Endothelial cell of umbilical vein (primary cell): ENCODE data around the gene NSD2. TPM values are rescaled to one million over a fixed set of nuclear protein-coding genes. Genes with fewer than 3 reads are reported as not detected.

Experiments
- BruUV-seq: library from RNA; stranded (reverse); fragments of 400-500 nt; replicated peaks from 2 replicates; lab custom pipeline; 2021; lab: Mats Ljungman, UMichigan
- CTCF ChIA-PET: fragments of 300-600, 350-600 bp; sonication (Branson Sonifier 250); formaldehyde crosslinking; loops from one replicate; lab custom pipeline; 2021; ENCODE audit warnings: antibody characterized with exemption, inconsistent platforms; lab: Charles Lee
- POLR2A ChIA-PET: fragments of 300-600, 350-600 bp; sonication (Branson Sonifier 250); formaldehyde crosslinking; loops from one replicate; lab custom pipeline; 2021; ENCODE audit warnings: antibody characterized with exemption, inconsistent platforms; lab: Charles Lee
- DNase-seq: peaks from one replicate; pipeline ENCODE4 v3.0.0-alpha.2; 2011; ENCODE audit warnings: low read depth, low spot score
- FAIRE-seq: peaks from 2 replicates; lab custom pipeline; 2011; peaks lifted over from hg19 to GRCh38; lab: Jason Lieb, UNC
- H2AFZ ChIP-seq: 2 replicates; pipeline ENCODE4 v1.6.0; 2012; ENCODE audit warnings: low read depth, low read length, control low read depth, inconsistent platforms
- H3K27ac ChIP-seq: 2 replicates; pipeline ENCODE4 v1.5.1; 2011; ENCODE audit warnings: low read depth, mild to moderate bottlenecking, control low read depth, low read length, moderate library complexity; ENCODE audit not compliant: insufficient read depth
- H3K27me3 ChIP-seq, 2 experiments: 2 replicates each; pipeline versions ENCODE4 v1.6.0 to v1.6.1; 2011; ENCODE audit warnings: low read length in 2 of 2, mixed read lengths in 1 of 2; ENCODE audit not compliant: control insufficient read depth in 2 of 2, insufficient read depth in 2 of 2
- H3K36me3 ChIP-seq, 2 experiments: 2 replicates in 1 of 2; 3 replicates in 1 of 2; pipeline ENCODE4 v1.5.1; 2011; ENCODE audit warnings: low read length in 2 of 2, mild to moderate bottlenecking in 1 of 2, moderate library complexity in 1 of 2; ENCODE audit not compliant: control insufficient read depth in 2 of 2, insufficient read depth in 2 of 2; ENCODE audit errors: extremely low read depth in 1 of 2
- H3K4me1 ChIP-seq: 3 replicates; pipeline ENCODE4 v1.5.1; 2011; ENCODE audit warnings: mild to moderate bottlenecking, low read length; ENCODE audit not compliant: control insufficient read depth, insufficient read depth; ENCODE audit errors: extremely low read depth
- H3K4me2 ChIP-seq: 2 replicates; pipeline ENCODE4 v1.6.1; 2011; ENCODE audit warnings: low read length, control low read depth, mixed read lengths; ENCODE audit not compliant: insufficient read depth
- H3K4me3 ChIP-seq, 3 experiments: fragments of 200-600 bp in 1 of 3; sonication (generic), shearing (Covaris generic) in 1 of 3; replicated peaks in 1 of 3; 2 replicates each; pipeline ENCODE4 v1.5.1; 2011 to 2016; ENCODE audit warnings: control low read depth in 3 of 3, low read length in 3 of 3, mild to moderate bottlenecking in 2 of 3, inconsistent platforms in 1 of 3, low read depth in 1 of 3, moderate library complexity in 1 of 3; ENCODE audit not compliant: insufficient read depth in 1 of 3
- H3K79me2 ChIP-seq: 2 replicates; pipeline ENCODE4 v1.6.0; 2012; ENCODE audit warnings: low read length, inconsistent platforms; ENCODE audit not compliant: control insufficient read depth, insufficient read depth
- H3K9ac ChIP-seq: replicated peaks from 2 replicates; pipeline ENCODE3; 2011; ENCODE audit warnings: low read length, control low read depth; ENCODE audit not compliant: insufficient read depth; ENCODE audit errors: extremely low read depth
- H3K9me1 ChIP-seq: replicated peaks from 3 replicates; pipeline ENCODE4 v1.6.0; 2011; ENCODE audit warnings: mild to moderate bottlenecking, low read length; ENCODE audit not compliant: control insufficient read depth, insufficient read depth; ENCODE audit errors: extremely low read depth
- H3K9me3 ChIP-seq: replicated peaks from 2 replicates; pipeline ENCODE4 v1.5.1; 2012; ENCODE audit warnings: low read length, inconsistent platforms; ENCODE audit not compliant: control insufficient read depth, insufficient read depth
- H4K20me1 ChIP-seq: replicated peaks from 2 replicates; pipeline ENCODE3; 2011; ENCODE audit warnings: mild to moderate bottlenecking, low read length; ENCODE audit not compliant: control insufficient read depth, insufficient read depth; ENCODE audit errors: extremely low read depth
- CTCF ChIP-seq, 2 donors: IDR thresholded peaks; 1 replicate in 1 of 2; 2 replicates in 1 of 2; pipeline ENCODE4 v1.5.1; 2011; ENCODE audit warnings: low read length in 2 of 2, mild to moderate bottlenecking in 2 of 2, moderate library complexity in 2 of 2, control low read depth in 1 of 2, inconsistent platforms in 1 of 2, low read depth in 1 of 2; ENCODE audit not compliant: insufficient read depth in 1 of 2; ENCODE audit errors: extremely low read depth in 1 of 2
- EZH2 ChIP-seq: IDR thresholded peaks from 2 replicates; pipeline ENCODE4 v1.6.1; 2012; ENCODE audit warnings: borderline replicate concordance, low read depth, mild to moderate bottlenecking, moderate library complexity, low read length, inconsistent platforms; ENCODE audit not compliant: severe bottlenecking
- GATA2 ChIP-seq: IDR thresholded peaks from 2 replicates; pipeline ENCODE4 v1.7.0; 2011; ENCODE audit warnings: low read depth, mild to moderate bottlenecking, moderate library complexity, mixed read lengths, low read length; ENCODE audit not compliant: insufficient read length, insufficient read depth
- JUN ChIP-seq: IDR thresholded peaks from 2 replicates; pipeline ENCODE4 v1.6.1; 2011; ENCODE audit warnings: borderline replicate concordance, low read depth; ENCODE audit not compliant: insufficient read length, insufficient read depth
- MAX ChIP-seq: IDR thresholded peaks from 2 replicates; pipeline ENCODE4 v1.6.1; 2011; ENCODE audit not compliant: insufficient read depth, insufficient read length
- MYC ChIP-seq: IDR thresholded peaks from one replicate; pipeline ENCODE4 v1.6.1; 2011; ENCODE audit warnings: mild to moderate bottlenecking, low read depth, low read length
- POLR2A ChIP-seq: IDR thresholded peaks from 2 replicates; pipeline ENCODE4 v1.6.1; 2012; ENCODE audit warnings: low read depth, mild to moderate bottlenecking, control low read depth, low read length
- POLR2AphosphoS5 ChIP-seq: IDR thresholded peaks from 2 replicates; pipeline ENCODE4 v1.6.1; 2012; ENCODE audit warnings: low read depth, mild to moderate bottlenecking, control low read depth, low read length, moderate library complexity; ENCODE audit not compliant: insufficient read depth
- dilution Hi-C: fragments of 300-500 bp; cut with MboI; formaldehyde crosslinking; loops from one replicate; pipeline ENCODE4 v1.15.0; 2019; ENCODE audit warnings: low sequenced_read_pairs; ENCODE audit not compliant: extremely low pct_ligation_motif_present
- intact Hi-C: fragments of 100-400 bp; cut with micrococcal nuclease; formaldehyde crosslinking; loops from one replicate; pipeline ENCODE4 v1.10.0; 2022
- polyA plus RNA-seq, 4 experiments: library from polyadenylated mRNA; depleted of rRNA in 3 of 4; stranded (reverse) in 3 of 4; unstranded in 1 of 4; fragments of >200 nt; gene quantifications; 2 replicates each; pipeline versions ENCODE4 v1.2.1 to v1.2.3, GENCODE V29; 2011 to 2012; ENCODE audit warnings: missing spikeins in 1 of 4
- total RNA-seq: library from RNA; stranded (reverse); gene quantifications from 2 replicates; pipeline ENCODE4 v1.2.3, GENCODE V29; 2021

NSD2 gene
- total and polyA plus RNA-seq, 2 donors (not counting 3 experiments of a cell fraction or from before 2014, with no cell fraction given) = 31.3 to 171 TPM

GRCh38 chr4:1868293-1868692 is 2.9 kb upstream of the NSD2 start:
- no peaks in the 10 kb centered on the region for H4K20me1 ChIP-seq
- H3K27me3 ChIP-seq = peaks cover 0 to 1% of the 10 kb centered on the region in 2 experiments
- no TSS peak for BruUV-seq
- DNase-seq = no peak
- POLR2A ChIA-PET = no interaction called here
- H3K36me3 ChIP-seq = no peaks in the 10 kb centered on the region
- CTCF ChIA-PET = interaction anchor here (0.6 kb wide), 2 partner anchors 12 to 121 kb away, joined by 3 read pairs; partner anchors contain the start of gene LETM1
- intact Hi-C loops = no loop called here
- dilution Hi-C loops = no loop called here
- H3K4me1 ChIP-seq = peaks cover 13% of the 10 kb centered on the region
- no peaks in the 10 kb centered on the region for H3K9me1 ChIP-seq
- H3K4me2 ChIP-seq = no peak overlapping the region
- no peak overlapping the region for H2AFZ ChIP-seq
- peaks cover 17% of the 10 kb centered on the region for H3K79me2 ChIP-seq
- H3K4me3 ChIP-seq = no peak overlapping the region
- H3K9me3 ChIP-seq = no peaks in the 10 kb centered on the region
- FAIRE-seq = no peak
- H3K27ac ChIP-seq = no peak overlapping the region
- no peak overlapping the region for H3K9ac ChIP-seq
- TF ChIP-seq MYC (no peak), MAX (no peak), POLR2AphosphoS5 (no peak), EZH2 (no peak), JUN (no peak), GATA2 (no peak), CTCF (IDR thresholded peaks at IDR 0.05; ENCODE audit: extremely low read depth in 1 of 2, insufficient read depth in 1 of 2, low read depth in 1 of 2, low read length in 2 of 2) (no peak), POLR2A (no peak)
